Peyer's patch (tissue), 4 donors: Measurements from ENCODE around the gene PYGO1. TPM values are rescaled to one million over a fixed set of nuclear protein-coding genes. Genes with fewer than 3 reads are reported as not detected.

Experiments used
- DNase-seq, 3 donors: peaks; one replicate each; pipeline ENCODE4 v3.0.0-alpha.2; 2017 to 2019
- H3K27ac ChIP-seq, 4 donors: fragments of 200-600 bp; sonication (generic); one replicate each; pipeline ENCODE4 v1.5.1; 2016 to 2019
- H3K27me3 ChIP-seq, 2 donors: fragments of 200-600 bp; sonication (generic); one replicate each; pipeline ENCODE4 v1.5.1; 2019
- H3K36me3 ChIP-seq, 3 donors: fragments of 200-600 bp; sonication (generic); one replicate each; pipeline ENCODE4 v1.5.1; 2016 to 2019
- H3K4me1 ChIP-seq, 4 donors: fragments of 200-600 bp; sonication (generic); one replicate each; pipeline ENCODE4 v1.5.1; 2016 to 2019
- H3K4me3 ChIP-seq, 4 donors: fragments of 200-600 bp; sonication (generic); 1 replicate in 3 of 4; 2 replicates in 1 of 4; pipeline ENCODE4 v1.5.1; 2016 to 2019; ENCODE audit warnings: mild to moderate bottlenecking in 1 of 4
- H3K9me3 ChIP-seq, 4 donors: fragments of 200-600 bp; sonication (generic); one replicate each; pipeline ENCODE4 v1.5.1; 2016 to 2019; ENCODE audit warnings: mild to moderate bottlenecking in 1 of 4
- POLR2A ChIP-seq, 2 donors: fragments of 450-650 bp; IDR thresholded peaks; one replicate each; pipeline ENCODE4 v1.5.1; 2017; ENCODE audit warnings: antibody characterized with exemption in 2 of 2, mild to moderate bottlenecking in 2 of 2, moderate library complexity in 2 of 2
- total RNA-seq, 4 donors: library from RNA; depleted of rRNA; stranded (reverse); fragments of >200 nt; gene quantifications; one replicate each; pipeline ENCODE4 v1.1.0, GENCODE V29; 2016
- TF ChIP-seq, protein P1 (sequence below), 6 experiments: fragments of 450-650 bp in 4 of 6; fragments of 200-600 bp in 2 of 6; sonication (generic) in 1 of 6; IDR thresholded peaks; one replicate each; pipeline ENCODE4 v1.5.1; 2017 to 2019; ENCODE audit warnings: antibody characterized with exemption in 6 of 6, mild to moderate bottlenecking in 3 of 6, moderate library complexity in 1 of 6

PYGO1 gene
- total RNA-seq, 4 donors from 2014 or later = 0.35 to 2.5 (median 0.76) TPM

DNA sequence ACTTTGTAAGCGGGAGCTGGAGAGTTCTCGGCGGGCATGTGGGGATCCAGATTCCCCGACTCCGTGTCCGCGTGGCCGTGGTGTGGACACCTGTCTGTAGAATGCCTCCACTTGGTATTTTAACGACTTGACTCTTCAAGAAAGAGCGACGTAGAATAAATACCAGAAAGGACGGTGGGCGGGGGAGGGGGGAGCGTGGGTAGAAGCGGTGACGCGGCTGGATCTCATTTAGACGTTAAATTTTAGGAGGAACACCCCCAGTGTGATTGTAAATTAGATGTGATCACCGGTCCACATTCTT, 620 bp upstream of the PYGO1 start:
- Histone ChIP-seq H3K27ac (peak overlapping the region; percentile 42 to 82 (median 55)), H3K4me3 (peak overlapping the region; percentile 38 to 62 (median 50)), H3K36me3 (no peaks in the 10 kb centered on the region), H3K4me1 (no peaks in the 10 kb centered on the region), H3K27me3 (peaks cover 0 to 6% of the 10 kb centered on the region in 2 donors), H3K9me3 (no peaks in the 10 kb centered on the region)
- DNase-seq = no peak
- no peak for TF ChIP-seq POLR2A (IDR thresholded peaks at IDR 0.05)
- TF ChIP-seq, protein P1, sequence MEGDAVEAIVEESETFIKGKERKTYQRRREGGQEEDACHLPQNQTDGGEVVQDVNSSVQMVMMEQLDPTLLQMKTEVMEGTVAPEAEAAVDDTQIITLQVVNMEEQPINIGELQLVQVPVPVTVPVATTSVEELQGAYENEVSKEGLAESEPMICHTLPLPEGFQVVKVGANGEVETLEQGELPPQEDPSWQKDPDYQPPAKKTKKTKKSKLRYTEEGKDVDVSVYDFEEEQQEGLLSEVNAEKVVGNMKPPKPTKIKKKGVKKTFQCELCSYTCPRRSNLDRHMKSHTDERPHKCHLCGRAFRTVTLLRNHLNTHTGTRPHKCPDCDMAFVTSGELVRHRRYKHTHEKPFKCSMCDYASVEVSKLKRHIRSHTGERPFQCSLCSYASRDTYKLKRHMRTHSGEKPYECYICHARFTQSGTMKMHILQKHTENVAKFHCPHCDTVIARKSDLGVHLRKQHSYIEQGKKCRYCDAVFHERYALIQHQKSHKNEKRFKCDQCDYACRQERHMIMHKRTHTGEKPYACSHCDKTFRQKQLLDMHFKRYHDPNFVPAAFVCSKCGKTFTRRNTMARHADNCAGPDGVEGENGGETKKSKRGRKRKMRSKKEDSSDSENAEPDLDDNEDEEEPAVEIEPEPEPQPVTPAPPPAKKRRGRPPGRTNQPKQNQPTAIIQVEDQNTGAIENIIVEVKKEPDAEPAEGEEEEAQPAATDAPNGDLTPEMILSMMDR (IDR thresholded peaks at IDR 0.05) = no peak

DNA sequence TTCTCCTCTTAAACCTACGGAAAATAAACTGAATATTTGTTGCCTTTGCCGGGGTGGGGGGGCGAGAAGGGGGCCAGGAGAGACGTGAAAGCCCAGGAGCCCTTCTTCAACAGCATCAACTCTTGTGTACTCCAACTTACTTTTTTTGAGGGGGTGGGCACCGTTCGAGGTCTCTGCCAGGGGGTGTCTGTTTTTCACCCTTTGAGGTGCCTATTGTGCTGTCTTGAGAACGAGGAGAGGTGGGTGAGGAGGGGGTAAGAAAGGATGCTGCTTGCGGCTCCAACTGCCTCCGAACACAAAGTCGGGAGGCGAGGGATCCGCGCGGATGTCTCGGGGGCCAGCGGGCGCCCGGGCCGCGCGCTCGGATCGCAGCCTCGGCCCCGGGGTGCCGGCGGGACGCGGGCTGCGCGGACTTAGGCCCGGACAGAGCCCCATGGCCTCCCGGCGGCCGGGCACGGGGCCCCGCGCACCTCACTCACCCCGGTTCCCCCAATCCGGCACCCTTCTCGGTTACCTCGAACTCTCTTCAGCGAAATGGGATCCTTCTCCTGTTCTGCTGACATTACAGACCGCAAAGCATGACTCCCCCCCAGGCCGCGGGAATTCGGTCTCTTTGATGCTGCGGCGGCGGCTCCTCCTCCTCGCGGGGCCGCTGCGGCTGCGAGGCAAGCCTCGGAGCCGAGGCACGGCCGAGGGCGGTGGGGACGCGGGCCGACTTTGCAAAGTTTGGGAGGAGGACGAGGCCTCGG, 650 bp downstream of the PYGO1 start:
- Histone ChIP-seq H3K27ac (peak overlapping the region in 3 of 4 donors; percentile 42 to 82 (median 57)), H3K27me3 (peaks cover 0 to 6% of the 10 kb centered on the region in 2 donors), H3K9me3 (no peaks in the 10 kb centered on the region), H3K4me1 (no peaks in the 10 kb centered on the region), H3K36me3 (no peaks in the 10 kb centered on the region), H3K4me3 (peak overlapping the region; percentile 38 to 62 (median 50))
- DNase-seq = no peak
- no peak for TF ChIP-seq POLR2A (IDR thresholded peaks at IDR 0.05)

DNA sequence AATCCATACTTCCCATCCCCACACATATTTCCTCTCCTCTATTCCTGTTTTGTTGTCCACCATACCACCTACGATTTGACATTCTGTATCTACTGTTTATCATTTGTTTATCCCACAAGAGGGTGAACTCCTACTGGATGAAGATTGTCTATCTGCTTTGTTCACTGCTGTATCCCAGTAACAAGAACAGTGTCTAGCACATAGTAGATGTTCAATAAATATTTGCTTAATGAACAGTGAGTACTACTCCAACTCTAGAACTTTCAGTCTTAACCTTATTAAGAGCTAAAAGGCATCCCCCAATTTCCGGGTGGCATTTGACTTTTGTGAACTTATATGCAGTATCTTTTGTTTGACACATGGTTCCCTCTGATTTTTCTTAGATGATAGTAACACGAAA, 1.3 kb downstream of the PYGO1 start:
- no peak overlapping the region for H3K27ac ChIP-seq
- peak overlapping the region in 1 of 4 donors; percentile 62 for H3K4me3 ChIP-seq
- peaks cover 0 to 6% of the 10 kb centered on the region in 2 donors for H3K27me3 ChIP-seq
- TF ChIP-seq POLR2A (IDR thresholded peaks at IDR 0.05) = no peak
- TF ChIP-seq, protein P1 (IDR thresholded peaks at IDR 0.05) = no peak
- no peaks in the 10 kb centered on the region for H3K36me3 ChIP-seq
- H3K9me3 ChIP-seq = no peaks in the 10 kb centered on the region
- H3K4me1 ChIP-seq = no peaks in the 10 kb centered on the region
- DNase-seq = no peak

GRCh38 chr15:55576943-55577342, 11.2 kb downstream of the PYGO1 start:
- Histone ChIP-seq H3K27me3 (no peaks in the 10 kb centered on the region), H3K4me3 (no peak overlapping the region)

DNA sequence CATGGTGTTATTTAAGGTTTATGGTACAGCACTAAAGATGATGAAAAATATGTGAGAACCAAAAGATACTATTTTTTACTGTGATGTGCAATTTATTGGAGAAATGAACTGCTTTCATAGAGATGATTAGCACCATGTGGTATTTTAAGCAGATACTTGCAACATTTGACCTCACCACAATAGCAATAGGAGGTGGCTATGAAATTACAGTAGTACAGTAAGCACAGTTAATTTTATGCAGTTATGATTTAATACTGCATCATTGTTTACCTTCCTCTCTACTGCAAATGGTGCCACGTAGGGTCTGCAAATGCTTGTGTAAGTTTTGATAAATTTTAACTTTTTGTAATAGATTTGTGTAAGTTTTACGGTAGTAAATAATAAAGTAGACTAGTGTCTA, 14.0 kb downstream of the PYGO1 start:
- no peak overlapping the region for H3K27ac ChIP-seq
- H3K4me3 ChIP-seq = no peak overlapping the region
- DNase-seq = no peak
- H3K36me3 ChIP-seq = no peaks in the 10 kb centered on the region
- TF ChIP-seq POLR2A (IDR thresholded peaks at IDR 0.05) = no peak
- TF ChIP-seq, protein P1 (IDR thresholded peaks at IDR 0.05) = no peak
- no peaks in the 10 kb centered on the region for H3K4me1 ChIP-seq
- no peaks in the 10 kb centered on the region for H3K27me3 ChIP-seq
- H3K9me3 ChIP-seq = no peaks in the 10 kb centered on the region

More at GRCh38 chr15:55576943-55577342, 11.2 kb downstream of the PYGO1 start:
- H3K36me3 ChIP-seq = no peaks in the 10 kb centered on the region
- no peak for DNase-seq
- H3K27ac ChIP-seq = no peak overlapping the region
- H3K9me3 ChIP-seq = no peaks in the 10 kb centered on the region
- no peak for TF ChIP-seq POLR2A (IDR thresholded peaks at IDR 0.05)
- TF ChIP-seq, protein P1 (IDR thresholded peaks at IDR 0.05) = no peak
- H3K4me1 ChIP-seq = no peaks in the 10 kb centered on the region

GRCh38 chr15:55573224-55573623, 14.9 kb downstream of the PYGO1 start:
- Histone ChIP-seq H3K4me3 (no peak overlapping the region), H3K36me3 (no peaks in the 10 kb centered on the region), H3K27ac (no peak overlapping the region), H3K27me3 (no peaks in the 10 kb centered on the region), H3K4me1 (no peaks in the 10 kb centered on the region), H3K9me3 (no peaks in the 10 kb centered on the region)
- DNase-seq = no peak
- TF ChIP-seq POLR2A (IDR thresholded peaks at IDR 0.05) = no peak
- TF ChIP-seq, protein P1 (IDR thresholded peaks at IDR 0.05) = no peak
